IMR-90 (cell line): ENCODE data around the gene PEF1. TPM values are rescaled to one million over a fixed set of nuclear protein-coding genes. Genes with fewer than 3 reads are reported as not detected.

Experiments used
- ATAC-seq: fragments of 200-7000 bp; cut with Tn5 transposase; 2 replicates; pipeline ENCODE4 v1.9.1; 2020; ENCODE audit warnings: low read depth, mild to moderate bottlenecking, moderate library complexity
- BruUV-seq: library from RNA; stranded (reverse); fragments of 400-500 nt; replicated peaks from 2 replicates; lab custom pipeline; 2021; lab: Mats Ljungman, UMichigan
- CTCF ChIA-PET: fragments of 300-600 bp; formaldehyde crosslinking; extraction: SDS; loops from one replicate; lab custom pipeline; 2021; ENCODE audit warnings: antibody characterized with exemption; lab: Yijun Ruan, JAX
- POLR2A ChIA-PET: fragments of 300-600 bp; sonication (Branson Sonifier 250); formaldehyde crosslinking; loops from one replicate; lab custom pipeline; 2022; ENCODE audit warnings: antibody characterized with exemption; ENCODE audit not compliant: unreplicated experiment; lab: Charles Lee
- DNase-seq: peaks from one replicate; pipeline ENCODE4 v3.0.0; 2013
- H2AFZ ChIP-seq: replicated peaks from 2 replicates; pipeline ENCODE3; 2013; ENCODE audit warnings: low read length, mild to moderate bottlenecking; ENCODE audit not compliant: poor library complexity
- H2AK5ac ChIP-seq: 2 replicates; pipeline ENCODE4 v1.6.1; 2013; ENCODE audit warnings: low read depth, low read length, inconsistent platforms
- H2AK9ac ChIP-seq: replicated peaks from 2 replicates; pipeline ENCODE3; 2013; ENCODE audit warnings: mild to moderate bottlenecking, low read depth, low read length, moderate library complexity; ENCODE audit not compliant: poor library complexity
- H2BK120ac ChIP-seq: 2 replicates; pipeline ENCODE4 v1.6.1; 2013; ENCODE audit warnings: low read depth, low read length, inconsistent platforms
- H2BK15ac ChIP-seq: 3 replicates; pipeline ENCODE4 v1.6.1; 2013; ENCODE audit warnings: low read depth, low read length, inconsistent platforms
- H2BK20ac ChIP-seq: 2 replicates; pipeline ENCODE4 v1.6.1; 2013; ENCODE audit warnings: low read depth, mild to moderate bottlenecking, inconsistent platforms, low read length, moderate library complexity
- H2BK5ac ChIP-seq: 2 replicates; pipeline ENCODE4 v1.6.1; 2013; ENCODE audit warnings: mild to moderate bottlenecking, low read depth, low read length, inconsistent platforms; ENCODE audit not compliant: poor library complexity, severe bottlenecking
- H3K14ac ChIP-seq: replicated peaks from 2 replicates; pipeline ENCODE4 v1.6.1; 2013; ENCODE audit warnings: low read depth, low read length, inconsistent platforms
- H3K18ac ChIP-seq: 2 replicates; pipeline ENCODE4 v1.6.1; 2013; ENCODE audit warnings: low read depth, low read length, control low read depth
- H3K23ac ChIP-seq: 2 replicates; pipeline ENCODE4 v1.6.1; 2013; ENCODE audit warnings: low read depth, low read length, inconsistent platforms
- H3K27ac ChIP-seq: 2 replicates; pipeline ENCODE4 v1.5.1; 2013; ENCODE audit warnings: mild to moderate bottlenecking, control low read depth, low read length; ENCODE audit not compliant: insufficient read depth
- H3K27me3 ChIP-seq: 2 replicates; pipeline ENCODE4 v1.6.1; 2013; ENCODE audit warnings: low read length; ENCODE audit not compliant: control insufficient read depth, insufficient read depth
- H3K36me3 ChIP-seq: 2 replicates; pipeline ENCODE4 v1.6.1; 2013; ENCODE audit warnings: low read length, mixed read lengths; ENCODE audit not compliant: control insufficient read depth, insufficient read depth
- H3K4ac ChIP-seq: 2 replicates; pipeline ENCODE4 v1.6.1; 2013; ENCODE audit warnings: low read depth, low read length, inconsistent platforms
- H3K4me1 ChIP-seq: 2 replicates; pipeline ENCODE4 v1.6.1; 2013; ENCODE audit warnings: low read length, mixed read lengths; ENCODE audit not compliant: control insufficient read depth, insufficient read depth
- H3K4me2 ChIP-seq: 2 replicates; pipeline ENCODE4 v1.6.1; 2013; ENCODE audit warnings: low read depth, mild to moderate bottlenecking, control low read depth, low read length, moderate library complexity
- H3K4me3 ChIP-seq: 2 replicates; pipeline ENCODE4 v1.5.1; 2013; ENCODE audit warnings: low read depth, mild to moderate bottlenecking, control low read depth, low read length, moderate library complexity; ENCODE audit not compliant: insufficient read depth
- H3K56ac ChIP-seq: 2 replicates; pipeline ENCODE4 v1.6.1; 2013; ENCODE audit warnings: low read length, inconsistent platforms; ENCODE audit not compliant: insufficient read depth; ENCODE audit errors: extremely low read depth
- H3K79me1 ChIP-seq, 2 experiments: 2 replicates each; pipeline ENCODE4 v1.6.1; 2013; ENCODE audit warnings: low read length in 2 of 2, inconsistent platforms in 1 of 2, low read depth in 1 of 2
- H3K9ac ChIP-seq: 2 replicates; pipeline ENCODE4 v1.6.1; 2013; ENCODE audit warnings: low read depth, low read length, control low read depth
- H3K9me1 ChIP-seq: 2 replicates; pipeline ENCODE4 v1.6.1; 2013; ENCODE audit warnings: low read length, inconsistent platforms; ENCODE audit not compliant: insufficient read depth
- H3K9me3 ChIP-seq: 2 replicates; pipeline ENCODE4 v1.6.1; 2013; ENCODE audit warnings: low read length; ENCODE audit not compliant: control insufficient read depth, insufficient read depth
- H4K20me1 ChIP-seq: 2 replicates; pipeline ENCODE4 v1.6.1; 2013; ENCODE audit warnings: low read length, inconsistent platforms; ENCODE audit not compliant: insufficient read depth
- H4K5ac ChIP-seq: 2 replicates; pipeline ENCODE4 v1.6.1; 2013; ENCODE audit warnings: mild to moderate bottlenecking, low read depth, low read length, control low read depth
- H4K8ac ChIP-seq, 2 experiments: 2 replicates each; pipeline ENCODE4 v1.6.1; 2013; ENCODE audit warnings: low read depth in 2 of 2, low read length in 2 of 2, control low read depth in 1 of 2, inconsistent platforms in 1 of 2
- H4K91ac ChIP-seq: 2 replicates; pipeline ENCODE4 v1.6.1; 2013; ENCODE audit warnings: low read depth, low read length, inconsistent platforms; ENCODE audit not compliant: insufficient read depth
- BHLHE40 ChIP-seq: fragments of 150-350 bp; IDR thresholded peaks from 2 replicates; pipeline ENCODE4 v1.6.1; 2016; ENCODE audit warnings: mild to moderate bottlenecking, low read depth, low read length
- CEBPB ChIP-seq: IDR thresholded peaks from 2 replicates; pipeline ENCODE4 v1.6.1; 2012; ENCODE audit warnings: low read depth, low read length, improper control_type of control experiment
- CHD1 ChIP-seq: IDR thresholded peaks from 2 replicates; pipeline ENCODE4 v1.6.1; 2012; ENCODE audit warnings: low read depth, low read length, improper control_type of control experiment
- MAFK ChIP-seq: IDR thresholded peaks from 2 replicates; pipeline ENCODE4 v1.6.1; 2012; ENCODE audit warnings: low read depth, low read length, improper control_type of control experiment
- MAZ ChIP-seq: IDR thresholded peaks from 2 replicates; pipeline ENCODE4 v1.6.1; 2012; ENCODE audit warnings: low read depth, mild to moderate bottlenecking, low read length, improper control_type of control experiment, moderate library complexity, borderline replicate concordance
- MXI1 ChIP-seq: IDR thresholded peaks from 2 replicates; pipeline ENCODE4 v1.6.1; 2012; ENCODE audit warnings: low read depth, mild to moderate bottlenecking, low read length, moderate library complexity, borderline replicate concordance
- NFE2L2 ChIP-seq: fragments of 150-350 bp; IDR thresholded peaks from 2 replicates; pipeline ENCODE4 v1.6.1; 2016; ENCODE audit warnings: low read depth, mild to moderate bottlenecking, low read length
- RAD21 ChIP-seq: IDR thresholded peaks from 2 replicates; pipeline ENCODE4 v1.6.1; 2012; ENCODE audit warnings: low read length, improper control_type of control experiment
- RCOR1 ChIP-seq: IDR thresholded peaks from 2 replicates; pipeline ENCODE4 v1.6.1; 2012; ENCODE audit warnings: mild to moderate bottlenecking, low read length, improper control_type of control experiment; ENCODE audit not compliant: insufficient replicate concordance
- RFX5 ChIP-seq: IDR thresholded peaks from 2 replicates; pipeline ENCODE4 v1.8.0; 2012; ENCODE audit warnings: low read depth, mild to moderate bottlenecking, low read length, moderate library complexity
- WGBS, 2 experiments: methylation state at CpG; one replicate each; pipeline versions ENCODE4 v1.1.5 to v1.1.7; 2013; ENCODE audit warnings: missing lambda C conversion rate in 2 of 2; ENCODE audit not compliant: insufficient read length in 1 of 2; ENCODE audit errors: extremely low coverage in 2 of 2; 5-methylcytosine and 5-hydroxymethylcytosine counted together
- dilution Hi-C: fragments of 300-500 bp; cut with HindIII; formaldehyde crosslinking; loops from one replicate; pipeline ENCODE4 v1.14.3; 2018; ENCODE audit warnings: low sequenced_read_pairs; ENCODE audit not compliant: unreplicated experiment
- in situ Hi-C: fragments of 300-500 bp; cut with MboI; formaldehyde crosslinking; loops from 3 replicates; pipeline ENCODE4 v1.14.3; 2019; ENCODE audit warnings: low sequenced_read_pairs, inconsistent platforms, mixed read lengths
- intact Hi-C: fragments of 100-400 bp; cut with micrococcal nuclease; formaldehyde crosslinking; loops from 2 replicates; pipeline ENCODE4 v1.10.0; 2022
- polyA plus RNA-seq, 3 experiments: library from polyadenylated mRNA; depleted of rRNA; stranded (reverse); fragments of >200 nt; gene quantifications; 2 replicates each; pipeline ENCODE4 v1.2.3, GENCODE V29; 2012; ENCODE audit warnings: low replicate concordance in 1 of 3
- total RNA-seq: library from RNA; depleted of rRNA; stranded (reverse); fragments of >200 nt; gene quantifications from 2 replicates; pipeline ENCODE4 v1.2.3, GENCODE V29; 2012
- TF ChIP-seq, protein P1 (sequence below): fragments of 150-350 bp; IDR thresholded peaks from 2 replicates; pipeline ENCODE4 v1.6.1; 2017; ENCODE audit warnings: mild to moderate bottlenecking, antibody characterized with exemption, low read length, low read depth
- TF ChIP-seq, protein P2 (sequence below): fragments of 150-350 bp; IDR thresholded peaks from 2 replicates; pipeline ENCODE4 v1.6.1; 2016; ENCODE audit warnings: low read depth, mild to moderate bottlenecking, low read length, moderate library complexity, borderline replicate concordance
- TF ChIP-seq, protein P3 (sequence below): conservative IDR thresholded peaks from 2 replicates; pipeline ENCODE4 v1.5.1; 2012; ENCODE audit warnings: mild to moderate bottlenecking, low read depth, low read length, improper control_type of control experiment

The PEF1 gene
- total and polyA plus RNA-seq, 2 of the 4 experiments (the other 2 are of a cell fraction), result 84.2 to 104 TPM

DNA sequence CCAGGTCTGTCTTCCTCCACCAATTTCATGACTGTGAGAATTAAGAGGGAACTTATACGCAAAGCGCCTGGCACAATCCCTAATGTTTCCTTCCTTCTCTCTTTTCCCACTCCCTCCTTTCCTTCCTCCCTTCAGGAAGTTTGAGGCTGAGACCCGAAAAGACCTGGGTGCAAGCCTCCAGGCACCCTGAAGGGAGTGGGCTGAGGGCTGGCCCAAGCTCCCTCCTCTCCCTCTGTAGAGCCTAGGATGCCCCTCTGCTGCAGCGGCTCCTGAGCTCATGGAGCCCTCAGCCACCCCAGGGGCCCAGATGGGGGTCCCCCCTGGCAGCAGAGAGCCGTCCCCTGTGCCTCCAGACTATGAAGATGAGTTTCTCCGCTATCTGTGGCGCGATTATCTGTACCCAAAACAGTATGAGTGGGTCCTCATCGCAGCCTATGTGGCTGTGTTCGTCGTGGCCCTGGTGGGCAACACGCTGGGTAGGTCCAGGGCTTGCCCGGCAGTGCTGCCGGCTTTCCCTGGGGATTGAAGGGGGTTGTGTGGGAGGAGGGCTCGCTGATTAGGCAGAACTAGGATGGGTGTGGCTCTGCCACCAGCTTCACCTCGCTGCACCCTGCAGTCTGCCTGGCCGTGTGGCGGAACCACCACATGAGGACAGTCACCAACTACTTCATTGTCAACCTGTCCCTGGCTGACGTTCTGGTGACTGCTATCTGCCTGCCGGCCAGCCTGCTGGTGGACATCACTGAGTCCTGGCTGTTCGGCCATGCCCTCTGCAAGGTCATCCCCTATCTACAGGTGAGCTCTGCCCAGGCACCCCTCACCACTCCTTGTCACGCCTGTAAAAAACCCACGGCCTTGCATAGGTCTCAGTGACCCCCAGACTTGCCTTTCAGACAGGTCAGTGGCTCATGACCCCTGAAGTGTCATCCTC lies 25.5 kb downstream of the PEF1 start:
- no peaks in the 10 kb centered on the region; the same call in 1 of the 2 replicates for H3K4me1 ChIP-seq
- ChIA-PET POLR2A (no interaction called here), CTCF (interaction anchor here (1.4 to 2.5 kb wide), 4 partner anchors 16 to 70 kb away, joined by 3 to 10 read pairs (median 6); no protein-coding TSS in a partner anchor)
- in situ Hi-C loops, result loop anchor here (10.0 kb wide), 1 partner anchor 54 kb away; no protein-coding TSS in a partner anchor
- no peak overlapping the region for H3K27ac ChIP-seq
- intact Hi-C loops, result loop anchor here (1.0 kb wide), 1 partner anchor 55 kb away; no protein-coding TSS in a partner anchor
- H3K23ac ChIP-seq, result no peak overlapping the region
- ATAC-seq, result no peak
- H3K4me3 ChIP-seq, result no peak overlapping the region
- H3K14ac ChIP-seq, result no peak overlapping the region
- no peak for DNase-seq
- dilution Hi-C loops, result no loop called here
- WGBS, 2 experiments, result 71% methylated on average over 11 of the region's 23 CpGs; no CpG with 5 or more reads in 1 of the 2 experiments
- no peak overlapping the region for H2BK120ac ChIP-seq
- no peaks in the 10 kb centered on the region for H3K9me3 ChIP-seq
- H3K27me3 ChIP-seq, result peaks cover 37% of the 10 kb centered on the region
- no peak overlapping the region for H4K5ac ChIP-seq
- H3K79me1 ChIP-seq, result no peaks in the 10 kb centered on the region
- no peak overlapping the region for H4K8ac ChIP-seq
- no peak overlapping the region for H2AK5ac ChIP-seq
- no peak overlapping the region for H3K4me2 ChIP-seq
- BruUV-seq, result no TSS peak
- H2BK20ac ChIP-seq, result no peak overlapping the region
- H3K4ac ChIP-seq, result no peak overlapping the region
- H3K18ac ChIP-seq, result no peak overlapping the region
- H3K56ac ChIP-seq, result no peak overlapping the region
- no peaks in the 10 kb centered on the region for H4K20me1 ChIP-seq
- no peak overlapping the region for H2AFZ ChIP-seq
- H3K9me1 ChIP-seq, result 0 out of 2 replicates have a peak, but pooled peaks cover 6% of the 10 kb centered on the region
- no peak overlapping the region for H2BK5ac ChIP-seq
- no peak overlapping the region for H2AK9ac ChIP-seq
- no peaks in the 10 kb centered on the region for H3K36me3 ChIP-seq
- H3K9ac ChIP-seq, result no peak overlapping the region
- no peak overlapping the region for H2BK15ac ChIP-seq
- H4K91ac ChIP-seq, result no peak overlapping the region
- no peak for TF ChIP-seq CHD1
- TF ChIP-seq NFE2L2, result no peak
- no peak for TF ChIP-seq RAD21
- no peak for TF ChIP-seq MAZ
- TF ChIP-seq, protein P1, sequence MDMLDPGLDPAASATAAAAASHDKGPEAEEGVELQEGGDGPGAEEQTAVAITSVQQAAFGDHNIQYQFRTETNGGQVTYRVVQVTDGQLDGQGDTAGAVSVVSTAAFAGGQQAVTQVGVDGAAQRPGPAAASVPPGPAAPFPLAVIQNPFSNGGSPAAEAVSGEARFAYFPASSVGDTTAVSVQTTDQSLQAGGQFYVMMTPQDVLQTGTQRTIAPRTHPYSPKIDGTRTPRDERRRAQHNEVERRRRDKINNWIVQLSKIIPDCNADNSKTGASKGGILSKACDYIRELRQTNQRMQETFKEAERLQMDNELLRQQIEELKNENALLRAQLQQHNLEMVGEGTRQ, result no peak
- TF ChIP-seq MXI1, result no peak
- no peak for TF ChIP-seq MAFK
- TF ChIP-seq, protein P2, sequence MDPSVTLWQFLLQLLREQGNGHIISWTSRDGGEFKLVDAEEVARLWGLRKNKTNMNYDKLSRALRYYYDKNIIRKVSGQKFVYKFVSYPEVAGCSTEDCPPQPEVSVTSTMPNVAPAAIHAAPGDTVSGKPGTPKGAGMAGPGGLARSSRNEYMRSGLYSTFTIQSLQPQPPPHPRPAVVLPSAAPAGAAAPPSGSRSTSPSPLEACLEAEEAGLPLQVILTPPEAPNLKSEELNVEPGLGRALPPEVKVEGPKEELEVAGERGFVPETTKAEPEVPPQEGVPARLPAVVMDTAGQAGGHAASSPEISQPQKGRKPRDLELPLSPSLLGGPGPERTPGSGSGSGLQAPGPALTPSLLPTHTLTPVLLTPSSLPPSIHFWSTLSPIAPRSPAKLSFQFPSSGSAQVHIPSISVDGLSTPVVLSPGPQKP, result no peak
- no peak for TF ChIP-seq RFX5
- no peak for TF ChIP-seq RCOR1
- TF ChIP-seq CEBPB, result no peak
- TF ChIP-seq, protein P3, sequence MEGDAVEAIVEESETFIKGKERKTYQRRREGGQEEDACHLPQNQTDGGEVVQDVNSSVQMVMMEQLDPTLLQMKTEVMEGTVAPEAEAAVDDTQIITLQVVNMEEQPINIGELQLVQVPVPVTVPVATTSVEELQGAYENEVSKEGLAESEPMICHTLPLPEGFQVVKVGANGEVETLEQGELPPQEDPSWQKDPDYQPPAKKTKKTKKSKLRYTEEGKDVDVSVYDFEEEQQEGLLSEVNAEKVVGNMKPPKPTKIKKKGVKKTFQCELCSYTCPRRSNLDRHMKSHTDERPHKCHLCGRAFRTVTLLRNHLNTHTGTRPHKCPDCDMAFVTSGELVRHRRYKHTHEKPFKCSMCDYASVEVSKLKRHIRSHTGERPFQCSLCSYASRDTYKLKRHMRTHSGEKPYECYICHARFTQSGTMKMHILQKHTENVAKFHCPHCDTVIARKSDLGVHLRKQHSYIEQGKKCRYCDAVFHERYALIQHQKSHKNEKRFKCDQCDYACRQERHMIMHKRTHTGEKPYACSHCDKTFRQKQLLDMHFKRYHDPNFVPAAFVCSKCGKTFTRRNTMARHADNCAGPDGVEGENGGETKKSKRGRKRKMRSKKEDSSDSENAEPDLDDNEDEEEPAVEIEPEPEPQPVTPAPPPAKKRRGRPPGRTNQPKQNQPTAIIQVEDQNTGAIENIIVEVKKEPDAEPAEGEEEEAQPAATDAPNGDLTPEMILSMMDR, result no peak
- TF ChIP-seq BHLHE40, result no peak
